IPS-NIHi7 (cell line): ENCODE data around the gene VEZT.
A peak's percentile ranks its signal among the peaks of the same experiment; 100 is the strongest.
"Not testable (repeated sequence)": the region's sequence is repeated elsewhere in the genome, so short reads cannot be mapped to it uniquely, and the experiment has no call there.

ENCODE experiments used
- DNase-seq: peaks from one replicate; pipeline ENCODE4 v3.0.0; 2012; ENCODE audit warnings: mixed read lengths; ENCODE audit errors: extremely low spot score

Gene VEZT

DNA sequence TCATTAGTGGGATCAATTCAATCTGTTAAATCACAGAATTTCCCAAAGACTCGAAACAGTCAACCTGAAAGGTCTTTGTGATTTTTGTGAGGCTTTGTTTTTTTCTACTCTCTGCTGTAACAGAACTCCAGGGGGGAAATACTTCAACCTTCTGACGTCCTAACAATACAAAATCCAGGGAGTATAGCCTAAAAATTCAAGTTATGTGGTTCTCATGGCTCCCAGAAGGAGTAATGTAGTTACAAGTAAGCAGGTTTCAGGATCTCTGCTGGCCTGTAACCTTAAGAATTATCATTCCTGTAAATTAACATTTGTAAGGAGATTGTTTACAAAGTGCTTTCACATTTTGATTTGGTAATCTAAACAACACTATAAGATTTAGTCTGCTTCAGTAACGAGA is 39.9 kb downstream of the VEZT start:
- peak; percentile 24 for DNase-seq

DNA sequence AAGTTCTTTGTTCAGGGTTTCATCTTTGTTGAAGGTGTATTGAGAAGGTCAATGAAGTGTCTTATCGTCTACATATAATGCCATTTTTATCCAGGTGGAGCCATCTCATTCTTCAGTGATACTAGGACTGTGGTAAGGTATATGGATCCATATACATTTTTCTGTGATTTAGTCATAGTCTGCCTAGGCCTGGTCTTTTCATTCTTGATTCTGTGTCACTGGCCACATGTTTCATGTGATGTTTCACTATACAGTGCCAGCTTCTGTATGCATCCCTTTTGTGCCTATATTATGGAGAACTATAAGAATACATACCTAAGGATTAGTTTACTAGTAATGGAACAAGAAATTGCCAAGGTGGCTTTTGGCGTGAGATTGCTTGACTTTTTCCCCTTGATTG is 40.5 kb downstream of the VEZT start:
- DNase-seq, result no peak

DNA sequence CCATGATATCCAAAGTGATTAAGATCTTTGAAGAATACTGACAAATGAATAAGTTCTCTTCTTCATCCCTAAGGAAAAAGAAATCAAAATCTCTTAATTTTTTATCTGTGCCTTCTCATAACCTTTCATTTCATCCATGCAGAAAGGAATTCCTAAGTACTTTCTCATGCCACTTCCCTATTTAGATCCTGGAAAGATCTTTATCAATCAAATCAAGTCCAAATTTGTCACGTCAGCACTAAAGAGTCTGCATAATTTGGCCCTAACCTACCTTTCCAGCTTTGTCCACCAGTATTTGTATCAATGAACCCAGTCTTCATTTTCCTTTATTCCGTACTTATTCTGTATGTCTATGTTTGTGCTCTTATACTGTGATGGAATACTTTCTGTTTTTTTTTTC is 41.2 kb downstream of the VEZT start:
- DNase-seq, result no peak

DNA sequence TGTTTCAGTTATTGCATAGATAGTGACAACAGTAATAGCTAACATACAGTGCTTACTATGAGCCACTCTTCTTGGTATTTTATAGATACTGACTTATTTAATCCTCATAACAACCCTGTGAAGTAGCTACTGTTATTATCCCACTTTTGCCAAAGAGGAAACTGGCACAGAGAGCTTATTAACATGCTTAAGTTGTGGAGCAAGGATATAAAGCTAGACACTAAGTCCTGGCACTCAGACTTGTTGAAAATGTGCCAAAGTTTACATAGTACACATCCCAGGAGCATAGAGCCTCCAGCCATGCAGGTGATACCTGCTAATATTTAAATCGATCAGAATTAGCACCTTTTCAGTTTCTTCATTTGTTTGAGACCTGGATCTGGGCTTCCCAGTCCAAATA is 41.8 kb downstream of the VEZT start:
- DNase-seq, result no peak

DNA sequence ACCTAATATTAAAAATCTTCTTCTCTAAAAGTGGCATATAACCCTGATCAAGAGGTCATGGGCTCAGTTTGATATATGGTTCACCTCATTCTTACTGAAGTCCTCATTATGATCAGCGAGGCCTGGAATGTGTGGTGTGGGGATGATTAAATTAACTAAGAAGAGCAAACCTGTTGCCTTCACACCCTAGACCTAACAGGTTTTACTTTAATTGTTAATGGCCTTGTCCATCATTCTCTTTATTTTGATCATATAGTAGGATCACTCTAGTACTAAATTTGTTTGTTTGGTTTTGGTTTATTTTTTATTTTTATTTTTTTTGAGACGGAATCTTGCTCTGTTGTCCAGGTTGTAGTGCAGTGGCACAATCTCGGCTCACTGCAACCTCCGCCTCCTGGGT is 43.5 kb downstream of the VEZT start:
- no peak for DNase-seq

DNA sequence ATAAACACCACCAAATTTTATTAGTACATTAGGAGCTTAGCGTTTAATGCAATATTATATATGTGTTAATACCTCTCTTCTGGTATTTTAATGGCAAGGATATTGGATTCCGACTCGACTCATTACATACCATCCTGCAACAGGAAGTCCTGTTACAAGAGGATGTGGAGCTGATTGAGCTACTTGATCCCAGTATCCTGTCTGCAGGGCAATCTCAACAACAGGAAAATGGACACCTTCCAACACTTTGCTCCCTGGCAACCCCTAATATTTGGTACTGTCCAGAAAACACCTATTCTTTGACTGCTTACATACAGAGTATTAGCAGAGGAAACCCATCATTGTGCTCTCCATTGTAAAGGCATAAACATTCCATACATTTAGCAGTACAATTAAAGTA is 45.2 kb downstream of the VEZT start:
- DNase-seq, result no peak

DNA sequence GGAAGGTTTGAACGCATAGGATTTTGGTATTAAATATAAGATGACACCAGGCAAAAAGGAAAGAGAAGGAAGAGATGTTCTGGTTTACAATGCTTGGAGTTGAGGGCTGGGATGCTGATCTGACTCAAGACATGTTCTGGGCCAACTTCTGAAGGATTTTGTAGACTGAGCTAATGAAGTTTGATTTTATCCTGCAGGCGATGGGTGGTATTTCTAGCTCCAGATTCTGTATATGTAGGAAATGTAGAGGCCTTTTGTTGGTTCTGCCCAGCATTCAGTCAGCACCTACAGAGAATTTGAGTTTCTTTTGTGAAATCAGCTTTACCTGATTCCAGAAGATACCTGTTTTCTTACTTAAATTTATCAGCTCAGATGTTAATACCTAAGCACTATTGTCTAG is 48.2 kb downstream of the VEZT start:
- no peak for DNase-seq

- no peak for DNase-seq
Measured at GRCh38 chr12:95266254-95266653, 48.6 kb downstream of the VEZT start.

GRCh38 chr12:95269892-95270291 is 52.3 kb downstream of the VEZT start:
- DNase-seq, result no peak

GRCh38 chr12:95271465-95271864 is 53.9 kb downstream of the VEZT start:
- DNase-seq, result no peak

- no peak for DNase-seq
Measured at GRCh38 chr12:95277139-95277538, 59.5 kb downstream of the VEZT start.

- DNase-seq, result no peak
Measured at GRCh38 chr12:95279856-95280255, 62.2 kb downstream of the VEZT start.

DNA sequence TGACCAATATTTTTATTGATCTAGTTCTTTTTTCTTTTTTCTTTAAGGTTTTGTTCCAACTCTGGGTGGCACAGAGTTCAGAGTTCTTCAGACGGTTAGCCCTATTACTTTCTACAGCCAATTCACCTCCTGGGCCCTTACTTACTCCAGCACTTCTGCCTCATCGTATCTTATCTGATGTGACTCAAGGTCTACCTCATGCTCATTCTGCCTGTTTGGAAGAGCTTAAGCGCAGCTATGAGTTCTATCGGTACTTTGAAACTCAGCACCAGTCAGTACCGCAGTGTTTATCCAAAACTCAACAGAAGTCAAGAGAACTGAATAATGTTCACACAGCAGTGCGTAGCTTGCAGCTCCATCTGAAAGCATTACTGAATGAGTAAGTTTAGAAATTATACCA is 64.7 kb downstream of the VEZT start:
- DNase-seq, result no peak

DNA sequence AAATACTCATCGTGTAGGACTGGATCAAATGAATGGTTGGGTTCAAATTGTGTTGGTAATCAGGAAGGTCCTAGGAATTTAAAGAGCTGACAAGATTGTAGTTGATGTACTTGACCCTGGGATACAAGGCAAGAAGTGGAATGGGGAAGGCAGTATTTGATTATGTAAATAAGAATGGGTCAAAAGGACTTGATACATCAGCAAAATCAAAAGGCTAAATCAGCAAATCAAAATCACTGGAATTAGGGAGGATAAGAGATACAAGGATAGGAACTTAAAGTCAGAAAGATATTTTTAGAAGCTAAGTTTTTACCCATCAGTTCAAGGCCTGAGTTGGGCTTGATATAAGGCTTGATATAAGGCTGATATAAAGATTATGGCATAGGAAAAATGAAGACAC is 65.8 kb downstream of the VEZT start:
- no peak for DNase-seq

DNA sequence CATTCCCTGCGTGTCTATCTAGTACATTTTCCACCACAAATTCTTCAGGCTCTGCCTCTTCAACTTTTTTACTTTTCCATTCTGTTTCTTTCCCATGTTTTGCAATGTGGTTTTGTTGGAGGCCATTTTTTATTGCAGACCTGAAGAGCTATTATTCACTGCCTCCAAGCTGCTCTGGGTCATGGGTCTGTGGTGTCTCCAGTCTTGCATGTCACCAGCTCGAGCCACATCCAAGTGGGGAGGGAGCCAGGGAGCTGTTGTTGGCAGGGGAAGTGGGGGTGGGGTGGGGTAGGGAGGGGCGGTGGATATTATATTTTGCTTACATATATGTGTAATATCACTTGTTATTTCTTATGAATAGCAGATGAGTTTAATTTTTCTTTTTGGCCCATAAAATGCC is 69.1 kb downstream of the VEZT start:
- DNase-seq, result no peak

GRCh38 chr12:95291501-95291900 is 73.9 kb downstream of the VEZT start:
- no peak for DNase-seq

DNA sequence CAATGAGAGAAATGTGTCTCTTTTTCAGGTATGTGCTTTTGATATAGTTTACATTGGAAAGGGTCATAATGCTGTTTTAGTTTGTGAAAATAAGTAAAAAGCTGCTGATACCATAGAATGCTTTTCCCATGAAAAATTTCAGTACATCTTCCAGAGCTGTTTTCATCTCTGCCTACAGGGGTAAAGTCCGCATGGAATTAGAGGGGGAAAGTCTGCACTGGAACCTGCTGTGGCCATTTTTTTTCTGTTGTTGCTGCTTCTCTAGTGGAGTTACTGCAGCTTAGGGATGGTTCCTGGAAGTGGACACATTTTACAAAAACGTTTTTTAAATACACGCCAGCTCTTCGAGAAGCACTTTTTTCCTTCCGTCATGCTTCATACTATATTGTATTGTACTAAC is 81.3 kb downstream of the VEZT start:
- DNase-seq, result no peak

DNA sequence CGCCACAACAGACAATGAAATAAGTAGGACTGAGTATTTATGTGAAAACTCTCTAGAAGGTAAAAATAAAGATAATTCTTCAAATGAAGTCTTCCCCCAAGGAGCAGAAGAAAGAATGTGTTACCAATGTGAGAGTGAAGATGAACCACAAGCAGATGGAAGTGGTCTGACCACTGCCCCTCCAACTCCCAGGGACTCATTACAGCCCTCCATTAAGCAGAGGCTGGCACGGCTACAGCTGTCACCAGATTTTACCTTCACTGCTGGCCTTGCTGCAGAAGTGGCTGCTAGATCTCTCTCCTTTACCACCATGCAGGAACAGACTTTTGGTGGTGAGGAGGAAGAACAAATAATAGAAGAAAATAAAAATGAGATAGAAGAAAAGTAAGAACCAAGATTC is 82.7 kb downstream of the VEZT start:
- no peak for DNase-seq

- DNase-seq, result no peak
Measured at GRCh38 chr12:95303476-95303875, 85.9 kb downstream of the VEZT start.

DNA sequence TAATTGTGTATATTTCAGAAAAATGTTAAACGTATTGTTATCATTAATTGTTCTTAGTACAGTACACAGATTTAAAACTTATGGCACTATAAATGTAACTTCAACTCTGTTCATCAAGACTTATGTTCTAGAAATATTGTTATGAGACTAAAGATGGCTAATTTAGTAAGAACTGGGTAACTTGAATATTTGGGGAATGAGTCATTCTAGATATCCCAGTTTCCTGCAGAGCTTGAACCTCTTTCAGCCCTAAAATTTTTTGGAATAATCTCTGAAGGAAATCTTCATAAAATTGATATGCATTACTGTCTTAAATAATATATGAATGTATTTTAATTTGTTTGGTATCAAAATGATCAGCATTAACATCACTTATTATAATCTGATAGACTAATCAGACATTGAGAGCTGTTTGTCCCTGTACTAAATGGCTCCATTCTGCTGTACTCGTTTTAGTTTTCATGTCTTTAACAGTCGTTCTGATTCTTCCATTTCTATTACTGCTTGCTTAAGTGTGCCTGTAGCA is 87.1 kb downstream of the VEZT start:
- DNase-seq, result no peak

DNA sequence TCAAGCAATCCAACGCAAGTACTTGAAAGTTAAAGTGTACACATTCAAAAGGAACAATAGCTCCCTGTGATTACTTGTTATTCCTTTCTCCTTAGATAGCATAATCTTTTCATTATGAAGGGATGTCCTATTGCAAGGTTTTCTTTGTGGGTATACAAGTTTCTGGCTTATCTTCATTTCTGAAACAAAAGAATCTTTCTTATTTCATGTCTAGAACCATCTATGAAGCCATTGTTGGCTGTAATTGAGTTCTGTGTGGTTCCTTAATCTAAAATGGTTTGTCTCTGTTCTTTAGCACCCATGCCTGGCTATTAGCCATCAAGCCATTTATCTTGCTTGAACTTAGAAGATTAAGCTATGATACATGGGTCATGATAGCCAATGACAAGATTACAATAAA is 95.0 kb downstream of the VEZT start:
- DNase-seq, result no peak

GRCh38 chr12:95314756-95315155 is 97.1 kb downstream of the VEZT start:
- not testable (repeated sequence) for DNase-seq

DNA sequence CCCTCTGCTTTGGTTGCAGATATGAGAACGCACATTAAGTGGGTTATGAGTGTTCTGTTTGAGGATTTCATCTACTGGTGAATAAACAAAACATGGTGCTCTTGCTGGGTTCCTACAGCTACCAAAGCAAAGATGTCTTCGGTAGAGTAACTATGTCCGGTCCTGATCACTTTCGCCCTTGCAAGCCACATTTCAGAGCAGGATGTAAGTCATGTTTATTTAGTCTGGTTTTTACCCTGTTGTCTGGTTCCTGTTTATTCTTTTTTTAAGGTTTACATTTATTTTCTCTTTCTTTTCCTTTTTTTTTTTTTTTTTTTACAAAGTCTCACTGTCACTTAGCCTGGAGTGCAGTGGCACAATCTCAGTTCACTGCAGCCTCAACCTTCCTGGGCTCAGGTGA is 99.2 kb downstream of the VEZT start:
- no peak for DNase-seq

- DNase-seq, result no peak
Measured at GRCh38 chr12:95318071-95318545, 100.5 kb downstream of the VEZT start.
